ENCODE data around the gene SARDH.
A peak's percentile ranks its signal among the peaks of the same experiment; 100 is the strongest.

Gene SARDH

GRCh38 chr9:133622555-133622954, 115.6 kb downstream of the SARDH start:
- DNase-seq (ENCODE audit: low read depth in 1 of 2, low spot score in 1 of 2): no peak
- in situ Hi-C loops (cut with HindIII; ENCODE audit: low pct_unique_long_range_greater_than_20kb, low sequenced_read_pairs): no loop called here
- TF ChIP-seq JUND (IDR thresholded peaks at IDR 0.05; ENCODE audit: low read depth): no peak

GRCh38 chr9:133621725-133622267, 116.4 kb downstream of the SARDH start:
- in situ Hi-C loops (cut with HindIII; ENCODE audit: low pct_unique_long_range_greater_than_20kb, low sequenced_read_pairs): no loop called here
- TF ChIP-seq JUND (IDR thresholded peaks at IDR 0.05; ENCODE audit: low read depth): no peak
- DNase-seq (ENCODE audit: low read depth in 1 of 2, low spot score in 1 of 2): no peak

- in situ Hi-C loops (cut with HindIII; ENCODE audit: low pct_unique_long_range_greater_than_20kb, low sequenced_read_pairs): no loop called here
- DNase-seq (ENCODE audit: low read depth in 1 of 2, low spot score in 1 of 2): peak in 1 of 2 experiments; percentile 32
- no peak for TF ChIP-seq JUND (IDR thresholded peaks at IDR 0.05; ENCODE audit: low read depth)
Measured at GRCh38 chr9:133619791-133620190, 118.4 kb downstream of the SARDH start.

- in situ Hi-C loops (cut with HindIII; ENCODE audit: low pct_unique_long_range_greater_than_20kb, low sequenced_read_pairs): no loop called here
- no peak for TF ChIP-seq JUND (IDR thresholded peaks at IDR 0.05; ENCODE audit: low read depth)
- no peak for DNase-seq (ENCODE audit: low read depth in 1 of 2, low spot score in 1 of 2)
Measured at GRCh38 chr9:133618726-133619125, 119.4 kb downstream of the SARDH start.

GRCh38 chr9:133616643-133617405, 121.3 kb downstream of the SARDH start:
- in situ Hi-C loops (cut with HindIII; ENCODE audit: low pct_unique_long_range_greater_than_20kb, low sequenced_read_pairs): no loop called here
- no peak for DNase-seq (ENCODE audit: low read depth in 1 of 2, low spot score in 1 of 2)
- TF ChIP-seq JUND (IDR thresholded peaks at IDR 0.05; ENCODE audit: low read depth): no peak

- TF ChIP-seq JUND (IDR thresholded peaks at IDR 0.05; ENCODE audit: low read depth): no peak
- in situ Hi-C loops (cut with HindIII; ENCODE audit: low pct_unique_long_range_greater_than_20kb, low sequenced_read_pairs): no loop called here
- no peak for DNase-seq (ENCODE audit: low read depth in 1 of 2, low spot score in 1 of 2)
Measured at GRCh38 chr9:133615606-133616188, 122.5 kb downstream of the SARDH start.

- no peak for DNase-seq (ENCODE audit: low read depth in 1 of 2, low spot score in 1 of 2)
- in situ Hi-C loops (cut with HindIII; ENCODE audit: low pct_unique_long_range_greater_than_20kb, low sequenced_read_pairs): no loop called here
- TF ChIP-seq JUND (IDR thresholded peaks at IDR 0.05; ENCODE audit: low read depth): no peak
Measured at GRCh38 chr9:133615186-133615585, 123.0 kb downstream of the SARDH start.

GRCh38 chr9:133614678-133615077, 123.5 kb downstream of the SARDH start:
- in situ Hi-C loops (cut with HindIII; ENCODE audit: low pct_unique_long_range_greater_than_20kb, low sequenced_read_pairs): no loop called here
- no peak for TF ChIP-seq JUND (IDR thresholded peaks at IDR 0.05; ENCODE audit: low read depth)
- DNase-seq (ENCODE audit: low read depth in 1 of 2, low spot score in 1 of 2): no peak

GRCh38 chr9:133614056-133614455, 124.1 kb downstream of the SARDH start:
- no peak for DNase-seq (ENCODE audit: low read depth in 1 of 2, low spot score in 1 of 2)
- in situ Hi-C loops (cut with HindIII; ENCODE audit: low pct_unique_long_range_greater_than_20kb, low sequenced_read_pairs): no loop called here
- TF ChIP-seq JUND (IDR thresholded peaks at IDR 0.05; ENCODE audit: low read depth): no peak

All from T47D (cell line).